Neural crest cell (in vitro differentiated cells): ENCODE data around the gene SERPINB3. TPM values are rescaled to one million over a fixed set of nuclear protein-coding genes. Genes with fewer than 3 reads are reported as not detected.

Source experiments
- DNase-seq: peaks from one replicate; pipeline ENCODE4 v3.0.0; 2021; ENCODE audit warnings: low read depth, mixed read lengths, low spot score
- H3K27ac Mint-ChIP-seq: one replicate; pipeline ENCODE4 v1.8.0; 2021; ENCODE audit warnings: mild to moderate bottlenecking, mixed read lengths; ENCODE audit not compliant: unreplicated experiment
- H3K27me3 Mint-ChIP-seq: 2 replicates; pipeline ENCODE4 v1.8.0; 2021; ENCODE audit warnings: low read depth, mild to moderate bottlenecking, mixed read lengths
- H3K36me3 Mint-ChIP-seq: 2 replicates; pipeline ENCODE4 v1.8.0; 2021; ENCODE audit warnings: low read depth, mild to moderate bottlenecking, mixed read lengths
- H3K4me1 Mint-ChIP-seq: 2 replicates; pipeline ENCODE4 v1.8.0; 2021; ENCODE audit warnings: mixed read lengths
- H3K4me3 Mint-ChIP-seq: one replicate; pipeline ENCODE4 v1.8.0; 2021; ENCODE audit warnings: mild to moderate bottlenecking, mixed read lengths
- H3K9me3 Mint-ChIP-seq: 2 replicates; pipeline ENCODE4 v1.8.0; 2021; ENCODE audit warnings: mixed read lengths
- CTCF ChIP-seq: fragments of 200-600 bp; sonication (generic); conservative IDR thresholded peaks from 2 replicates; pipeline ENCODE4 v1.5.0; 2021; ENCODE audit warnings: antibody characterized with exemption, mild to moderate bottlenecking
- total RNA-seq: library from RNA; stranded (reverse); gene quantifications from 2 replicates; pipeline ENCODE4 v1.2.1, GENCODE V29; 2021

SERPINB3 gene
- total RNA-seq, 1 donor from 2014 or later, result not detected

GRCh38 chr18:63700501-63700900 lies 38.8 kb upstream of the SERPINB3 start:
- TF ChIP-seq CTCF, result no peak
- Mint-ChIP-seq H3K27me3 (no peaks in the 10 kb centered on the region), H3K4me1 (peaks cover 19% of the 10 kb centered on the region), H3K36me3 (no peaks in the 10 kb centered on the region), H3K27ac (no peak overlapping the region), H3K9me3 (peaks cover 7% of the 10 kb centered on the region), H3K4me3 (no peak overlapping the region)
- no peak for DNase-seq

- Mint-ChIP-seq H3K4me1 (peaks cover 19% of the 10 kb centered on the region), H3K27me3 (no peaks in the 10 kb centered on the region), H3K36me3 (no peaks in the 10 kb centered on the region), H3K27ac (peak overlapping the region; percentile 62), H3K4me3 (no peak overlapping the region), H3K9me3 (peaks cover 19% of the 10 kb centered on the region)
- no peak for TF ChIP-seq CTCF
- no peak for DNase-seq
These were observed 35.5 kb upstream of the SERPINB3 start for GRCh38 chr18:63697097-63697660.

GRCh38 chr18:63689064-63689463 lies 27.4 kb upstream of the SERPINB3 start:
- H3K4me3 Mint-ChIP-seq, result no peak overlapping the region
- peaks cover 13% of the 10 kb centered on the region for H3K9me3 Mint-ChIP-seq
- no peaks in the 10 kb centered on the region for H3K4me1 Mint-ChIP-seq
- H3K27ac Mint-ChIP-seq, result no peak overlapping the region
- H3K27me3 Mint-ChIP-seq, result no peaks in the 10 kb centered on the region
- H3K36me3 Mint-ChIP-seq, result peaks cover 5% of the 10 kb centered on the region
- DNase-seq, result no peak
- TF ChIP-seq CTCF, result no peak

- peaks cover 4% of the 10 kb centered on the region for H3K9me3 Mint-ChIP-seq
- no peak for DNase-seq
- H3K27ac Mint-ChIP-seq, result no peak overlapping the region
- no peak overlapping the region for H3K4me3 Mint-ChIP-seq
- H3K36me3 Mint-ChIP-seq, result peaks cover 5% of the 10 kb centered on the region
- no peaks in the 10 kb centered on the region for H3K27me3 Mint-ChIP-seq
- H3K4me1 Mint-ChIP-seq, result peaks cover 9% of the 10 kb centered on the region
- no peak for TF ChIP-seq CTCF
These were observed 25.2 kb upstream of the SERPINB3 start for GRCh38 chr18:63686871-63687270.

- no peak overlapping the region for H3K27ac Mint-ChIP-seq
- peaks cover 9% of the 10 kb centered on the region for H3K4me1 Mint-ChIP-seq
- peaks cover 3% of the 10 kb centered on the region for H3K36me3 Mint-ChIP-seq
- no peak for TF ChIP-seq CTCF
- H3K27me3 Mint-ChIP-seq, result no peaks in the 10 kb centered on the region
- DNase-seq, result no peak
- no peak overlapping the region for H3K4me3 Mint-ChIP-seq
- H3K9me3 Mint-ChIP-seq, result peaks cover 2% of the 10 kb centered on the region
These were observed 23.0 kb upstream of the SERPINB3 start for GRCh38 chr18:63684718-63685117.

GRCh38 chr18:63683890-63684289 lies 22.2 kb upstream of the SERPINB3 start:
- Mint-ChIP-seq H3K4me1 (peaks cover 9% of the 10 kb centered on the region), H3K4me3 (no peak overlapping the region), H3K36me3 (peaks cover 3% of the 10 kb centered on the region), H3K27me3 (no peaks in the 10 kb centered on the region), H3K9me3 (peaks cover 2% of the 10 kb centered on the region), H3K27ac (no peak overlapping the region)
- TF ChIP-seq CTCF, result no peak
- no peak for DNase-seq
